Gastroesophageal sphincter (tissue), 2 donors: ENCODE data around the gene CFAP119.

Experiments used
- POLR2A ChIP-seq, 2 donors: fragments of 450-650 bp; IDR thresholded peaks; one replicate each; pipeline ENCODE4 v1.6.1; 2017; ENCODE audit warnings: antibody characterized with exemption in 2 of 2, mild to moderate bottlenecking in 2 of 2, moderate library complexity in 1 of 2
- POLR2AphosphoS5 ChIP-seq: sonication (generic); formaldehyde crosslinking; IDR thresholded peaks from one replicate; pipeline ENCODE4 v1.6.1; 2017; ENCODE audit warnings: antibody characterized with exemption

DNA sequence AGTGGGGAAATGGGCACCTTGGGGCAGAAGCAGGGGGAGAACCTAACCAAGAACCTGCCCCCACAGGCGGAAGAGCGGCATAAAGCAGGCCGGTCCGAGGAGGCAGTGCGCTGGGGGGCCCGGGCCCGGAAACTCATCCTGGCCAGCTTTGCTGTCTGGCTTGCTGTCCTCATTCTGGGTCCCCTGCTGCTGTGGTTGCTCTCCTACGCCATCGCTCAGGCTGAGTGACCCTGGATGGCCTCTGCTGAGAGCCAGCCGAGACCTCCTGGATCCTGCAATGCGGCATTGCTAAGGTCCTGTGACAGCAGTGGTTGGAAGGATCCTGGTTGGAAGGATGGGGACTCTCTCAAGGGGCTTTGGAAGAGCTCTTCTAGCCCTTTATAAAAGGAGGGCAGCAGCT lies 18.1 kb downstream of the CFAP119 start:
- TF ChIP-seq POLR2AphosphoS5 = no peak
- no peak for TF ChIP-seq POLR2A (IDR thresholded peaks at IDR 0.05)
